ENCODE measurements around the gene CHRNA1. TPM values are rescaled to one million over a fixed set of nuclear protein-coding genes. Genes with fewer than 3 reads are reported as not detected.

CHRNA1 gene
- total and polyA plus RNA-seq, 3 experiments from 2014 or later: 0.43 TPM; not detected in 2

GRCh38 chr2:174765576-174765975 lies 1.3 kb upstream of the CHRNA1 start:
- H3K9me3 Mint-ChIP-seq: no peaks in the 10 kb centered on the region
- peaks cover 8 to 21% of the 10 kb centered on the region in 2 donors for H3K27me3 Mint-ChIP-seq
- no peak overlapping the region for H3K4me3 Mint-ChIP-seq
- H3K36me3 Mint-ChIP-seq: no peaks in the 10 kb centered on the region
- CTCF ChIA-PET: interaction anchor here (1.3 to 2.2 kb wide), 3 partner anchors 16 to 223 kb away, joined by 3 to 7 read pairs (median 4); no protein-coding TSS in a partner anchor
- Histone ChIP-seq H3K27me3 (ENCODE audit: insufficient read depth, low read length, poor library complexity, severe bottlenecking) (no peaks in the 10 kb centered on the region), H3K36me3 (ENCODE audit: insufficient read depth, low read length) (no peaks in the 10 kb centered on the region), H3K27ac (ENCODE audit: low read depth, low read length) (no peak overlapping the region), H3K4me3 (ENCODE audit: low read length) (no peak overlapping the region), H3K4me1 (ENCODE audit: insufficient read depth, low read length) (no peaks in the 10 kb centered on the region), H3K9me3 (ENCODE audit: low read length) (no peaks in the 10 kb centered on the region)
- H3K4me1 Mint-ChIP-seq: no peaks in the 10 kb centered on the region
- no peak overlapping the region for H3K27ac Mint-ChIP-seq
- POLR2A ChIA-PET: no interaction called here
- no peak for DNase-seq

- Histone ChIP-seq H3K27me3 (ENCODE audit: insufficient read depth, low read length, poor library complexity, severe bottlenecking) (no peaks in the 10 kb centered on the region), H3K36me3 (ENCODE audit: insufficient read depth, low read length) (no peaks in the 10 kb centered on the region), H3K4me1 (ENCODE audit: insufficient read depth, low read length) (no peaks in the 10 kb centered on the region), H3K27ac (ENCODE audit: low read depth, low read length) (no peak overlapping the region), H3K9me3 (ENCODE audit: low read length) (no peaks in the 10 kb centered on the region), H3K4me3 (ENCODE audit: low read length) (no peak overlapping the region)
- DNase-seq: no peak
- H3K4me1 Mint-ChIP-seq: no peaks in the 10 kb centered on the region
- no peaks in the 10 kb centered on the region for H3K36me3 Mint-ChIP-seq
- H3K27ac Mint-ChIP-seq: peak overlapping the region in 2 of 8 donors; percentile 17 to 22
- ChIA-PET CTCF (interaction anchor here (1.8 to 3.2 kb wide), 2 partner anchors 10 to 14 kb away, joined by 5 to 9 read pairs; no protein-coding TSS in a partner anchor), POLR2A (no interaction called here)
- no peaks in the 10 kb centered on the region for H3K9me3 Mint-ChIP-seq
- no peak overlapping the region for H3K4me3 Mint-ChIP-seq
- H3K27me3 Mint-ChIP-seq: peaks cover 8 to 28% of the 10 kb centered on the region in 2 donors
Measured at GRCh38 chr2:174763780-174764179, 492 bp downstream of the CHRNA1 start.

GRCh38 chr2:174762464-174762863 lies 1.8 kb downstream of the CHRNA1 start:
- ChIA-PET POLR2A (no interaction called here), CTCF (interaction anchor here (0.7 to 3.2 kb wide), 2 partner anchors 9 to 13 kb away, joined by 3 to 9 read pairs; no protein-coding TSS in a partner anchor)
- H3K27ac Mint-ChIP-seq: no peak overlapping the region
- Histone ChIP-seq H3K4me3 (ENCODE audit: low read length) (no peak overlapping the region), H3K27ac (ENCODE audit: low read depth, low read length) (no peak overlapping the region), H3K9me3 (ENCODE audit: low read length) (no peaks in the 10 kb centered on the region), H3K4me1 (ENCODE audit: insufficient read depth, low read length) (no peaks in the 10 kb centered on the region), H3K36me3 (ENCODE audit: insufficient read depth, low read length) (no peaks in the 10 kb centered on the region), H3K27me3 (ENCODE audit: insufficient read depth, low read length, poor library complexity, severe bottlenecking) (no peaks in the 10 kb centered on the region)
- H3K4me1 Mint-ChIP-seq: no peaks in the 10 kb centered on the region
- no peaks in the 10 kb centered on the region for H3K9me3 Mint-ChIP-seq
- peaks cover 8 to 20% of the 10 kb centered on the region in 2 donors for H3K27me3 Mint-ChIP-seq
- H3K36me3 Mint-ChIP-seq: no peaks in the 10 kb centered on the region
- no peak for DNase-seq
- H3K4me3 Mint-ChIP-seq: no peak overlapping the region

GRCh38 chr2:174761837-174762236 lies 2.4 kb downstream of the CHRNA1 start:
- Histone ChIP-seq H3K27ac (ENCODE audit: low read depth, low read length) (no peak overlapping the region), H3K27me3 (ENCODE audit: insufficient read depth, low read length, poor library complexity, severe bottlenecking) (no peaks in the 10 kb centered on the region), H3K9me3 (ENCODE audit: low read length) (no peaks in the 10 kb centered on the region), H3K4me1 (ENCODE audit: insufficient read depth, low read length) (no peaks in the 10 kb centered on the region), H3K4me3 (ENCODE audit: low read length) (no peak overlapping the region), H3K36me3 (ENCODE audit: insufficient read depth, low read length) (no peaks in the 10 kb centered on the region)
- no peak overlapping the region for H3K4me3 Mint-ChIP-seq
- POLR2A ChIA-PET: no interaction called here
- no peak for DNase-seq
- no peak overlapping the region for H3K27ac Mint-ChIP-seq
- no peaks in the 10 kb centered on the region for H3K36me3 Mint-ChIP-seq
- CTCF ChIA-PET: interaction anchor here (1.4 to 3.2 kb wide), 2 partner anchors 9 to 13 kb away, joined by 5 to 9 read pairs; no protein-coding TSS in a partner anchor
- H3K27me3 Mint-ChIP-seq: peaks cover 8 to 16% of the 10 kb centered on the region in 2 donors
- no peaks in the 10 kb centered on the region for H3K4me1 Mint-ChIP-seq
- no peaks in the 10 kb centered on the region for H3K9me3 Mint-ChIP-seq

- Histone ChIP-seq H3K4me3 (ENCODE audit: low read length) (no peak overlapping the region), H3K9me3 (ENCODE audit: low read length) (no peaks in the 10 kb centered on the region), H3K36me3 (ENCODE audit: insufficient read depth, low read length) (no peaks in the 10 kb centered on the region), H3K4me1 (ENCODE audit: insufficient read depth, low read length) (no peaks in the 10 kb centered on the region), H3K27me3 (ENCODE audit: insufficient read depth, low read length, poor library complexity, severe bottlenecking) (no peaks in the 10 kb centered on the region), H3K27ac (ENCODE audit: low read depth, low read length) (no peak overlapping the region)
- Mint-ChIP-seq H3K27ac (peak overlapping the region in 1 of 8 donors; percentile 23), H3K9me3 (no peaks in the 10 kb centered on the region), H3K4me3 (no peak overlapping the region), H3K36me3 (no peaks in the 10 kb centered on the region), H3K4me1 (no peaks in the 10 kb centered on the region), H3K27me3 (peaks cover 4 to 16% of the 10 kb centered on the region in 2 donors)
- CTCF ChIA-PET: interaction anchor here (1.4 to 3.2 kb wide), 4 partner anchors 10 to 61 kb away, joined by 3 to 9 read pairs (median 4); no protein-coding TSS in a partner anchor
- DNase-seq: no peak
- POLR2A ChIA-PET: no interaction called here
Measured at GRCh38 chr2:174760845-174761473, 3.3 kb downstream of the CHRNA1 start.

- Mint-ChIP-seq H3K27ac (peak overlapping the region in 1 of 8 donors; percentile 34), H3K4me1 (no peaks in the 10 kb centered on the region), H3K4me3 (no peak overlapping the region), H3K36me3 (no peaks in the 10 kb centered on the region), H3K27me3 (peaks cover 0 to 10% of the 10 kb centered on the region in 2 donors), H3K9me3 (no peaks in the 10 kb centered on the region)
- no peaks in the 10 kb centered on the region for H3K9me3 ChIP-seq (ENCODE audit: low read length)
- CTCF ChIA-PET: interaction anchor here (0.8 kb wide), 1 partner anchor 11 kb away, joined by 3 read pairs; no protein-coding TSS in a partner anchor
- H3K27ac ChIP-seq (ENCODE audit: low read depth, low read length): no peak overlapping the region
- H3K36me3 ChIP-seq (ENCODE audit: insufficient read depth, low read length): no peaks in the 10 kb centered on the region
- no peaks in the 10 kb centered on the region for H3K27me3 ChIP-seq (ENCODE audit: insufficient read depth, low read length, poor library complexity, severe bottlenecking)
- POLR2A ChIA-PET: no interaction called here
- no peak for DNase-seq
- no peaks in the 10 kb centered on the region for H3K4me1 ChIP-seq (ENCODE audit: insufficient read depth, low read length)
- no peak overlapping the region for H3K4me3 ChIP-seq (ENCODE audit: low read length)
Measured at GRCh38 chr2:174759381-174760065, 4.7 kb downstream of the CHRNA1 start.

GRCh38 chr2:174756743-174757142 lies 7.5 kb downstream of the CHRNA1 start:
- H3K27ac Mint-ChIP-seq: peak overlapping the region in 2 of 8 donors; percentile 26 to 63
- DNase-seq: no peak
- no peaks in the 10 kb centered on the region for H3K9me3 Mint-ChIP-seq
- Histone ChIP-seq H3K27ac (ENCODE audit: low read depth, low read length) (no peak overlapping the region), H3K4me1 (ENCODE audit: insufficient read depth, low read length) (peaks cover 17% of the 10 kb centered on the region), H3K36me3 (ENCODE audit: insufficient read depth, low read length) (no peaks in the 10 kb centered on the region), H3K9me3 (ENCODE audit: low read length) (no peaks in the 10 kb centered on the region), H3K27me3 (ENCODE audit: insufficient read depth, low read length, poor library complexity, severe bottlenecking) (no peaks in the 10 kb centered on the region), H3K4me3 (ENCODE audit: low read length) (no peak overlapping the region)
- peaks cover 0 to 10% of the 10 kb centered on the region in 2 donors for H3K27me3 Mint-ChIP-seq
- H3K4me1 Mint-ChIP-seq: peaks cover 17 to 27% (median 19%) of the 10 kb centered on the region in 3 donors
- CTCF ChIA-PET: interaction anchor here (0.6 kb wide), 1 partner anchor 50 kb away, joined by 3 read pairs; no protein-coding TSS in a partner anchor
- POLR2A ChIA-PET: no interaction called here
- no peaks in the 10 kb centered on the region for H3K36me3 Mint-ChIP-seq
- no peak overlapping the region for H3K4me3 Mint-ChIP-seq

DNA sequence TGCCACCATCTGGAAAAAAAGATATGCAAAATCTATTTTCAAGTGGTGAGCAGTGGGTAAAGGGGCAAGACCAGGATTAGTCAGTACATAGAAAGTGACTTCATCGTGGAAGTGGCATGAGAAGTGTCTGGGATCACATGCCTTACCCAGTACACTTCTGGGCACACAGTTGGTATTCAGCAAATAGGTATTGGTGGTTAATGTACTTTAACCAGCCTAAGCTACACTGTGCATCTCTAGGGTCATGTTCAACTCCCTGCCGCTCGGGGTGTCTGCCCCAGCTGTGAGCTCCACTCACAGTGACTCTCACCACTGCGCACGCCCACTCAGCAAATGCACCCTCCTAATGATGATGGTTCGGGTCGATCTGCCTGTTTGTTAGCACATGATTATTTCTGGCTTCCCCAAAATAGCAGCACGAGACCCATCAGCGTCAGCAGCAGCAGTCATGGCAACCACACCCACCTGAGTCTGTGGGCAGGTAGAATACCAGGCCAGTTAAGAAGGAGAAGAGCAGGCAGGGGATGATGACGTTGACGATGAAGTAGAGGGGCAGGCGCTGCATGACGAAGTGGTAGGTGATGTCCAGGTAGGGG lies 11.1 kb downstream of the CHRNA1 start:
- Mint-ChIP-seq H3K4me3 (peak overlapping the region; percentile 60 to 78 (median 69)), H3K9me3 (no peaks in the 10 kb centered on the region), H3K27ac (peak overlapping the region; percentile 85 to 96 (median 90)), H3K36me3 (no peaks in the 10 kb centered on the region), H3K4me1 (peaks cover 39 to 56% (median 50%) of the 10 kb centered on the region in 3 donors), H3K27me3 (no peaks in the 10 kb centered on the region)
- Histone ChIP-seq H3K36me3 (ENCODE audit: insufficient read depth, low read length) (no peaks in the 10 kb centered on the region), H3K27ac (ENCODE audit: low read depth, low read length) (peak overlapping the region; percentile 45), H3K9me3 (ENCODE audit: low read length) (no peaks in the 10 kb centered on the region), H3K4me3 (ENCODE audit: low read length) (no peak overlapping the region), H3K4me1 (ENCODE audit: insufficient read depth, low read length) (peaks cover 37% of the 10 kb centered on the region), H3K27me3 (ENCODE audit: insufficient read depth, low read length, poor library complexity, severe bottlenecking) (no peaks in the 10 kb centered on the region)
- ChIA-PET CTCF (interaction anchor here (1.1 to 1.4 kb wide), 3 partner anchors 11 to 230 kb away, joined by 3 to 5 read pairs (median 4); partner anchors contain the start of gene CHRNA1), POLR2A (no interaction called here)
- peak in 4 of 5 donors; percentile 12 to 81 (median 45) for DNase-seq
